Activated CD8-positive, alpha-beta memory T cell treated with anti-CD3 and anti-CD28 coated beads for 36 hours (primary cell): ENCODE data around the gene HPDL. TPM values are rescaled to one million over a fixed set of nuclear protein-coding genes. Genes with fewer than 3 reads are reported as not detected.
"Not testable (repeated sequence)": the region's sequence is repeated elsewhere in the genome, so short reads cannot be mapped to it uniquely, and the experiment has no call there.

Experiments
- CTCF ChIA-PET: fragments of 350-600 bp; sonication (Branson Sonifier 250); formaldehyde crosslinking; loops from one replicate; lab custom pipeline; 2021; ENCODE audit warnings: antibody characterized with exemption; lab: Charles Lee
- POLR2A ChIA-PET: fragments of 350-600 bp; sonication (Branson Sonifier 250); formaldehyde crosslinking; loops from one replicate; lab custom pipeline; 2021; ENCODE audit warnings: antibody characterized with exemption; lab: Charles Lee
- total RNA-seq, 2 experiments: library from RNA; stranded (reverse); gene quantifications; one replicate each; pipeline ENCODE4 v1.2.3, GENCODE V29; 2021

The HPDL gene
- total RNA-seq, result 10 to 100 TPM; 52.1 to 55.2 TPM

DNA sequence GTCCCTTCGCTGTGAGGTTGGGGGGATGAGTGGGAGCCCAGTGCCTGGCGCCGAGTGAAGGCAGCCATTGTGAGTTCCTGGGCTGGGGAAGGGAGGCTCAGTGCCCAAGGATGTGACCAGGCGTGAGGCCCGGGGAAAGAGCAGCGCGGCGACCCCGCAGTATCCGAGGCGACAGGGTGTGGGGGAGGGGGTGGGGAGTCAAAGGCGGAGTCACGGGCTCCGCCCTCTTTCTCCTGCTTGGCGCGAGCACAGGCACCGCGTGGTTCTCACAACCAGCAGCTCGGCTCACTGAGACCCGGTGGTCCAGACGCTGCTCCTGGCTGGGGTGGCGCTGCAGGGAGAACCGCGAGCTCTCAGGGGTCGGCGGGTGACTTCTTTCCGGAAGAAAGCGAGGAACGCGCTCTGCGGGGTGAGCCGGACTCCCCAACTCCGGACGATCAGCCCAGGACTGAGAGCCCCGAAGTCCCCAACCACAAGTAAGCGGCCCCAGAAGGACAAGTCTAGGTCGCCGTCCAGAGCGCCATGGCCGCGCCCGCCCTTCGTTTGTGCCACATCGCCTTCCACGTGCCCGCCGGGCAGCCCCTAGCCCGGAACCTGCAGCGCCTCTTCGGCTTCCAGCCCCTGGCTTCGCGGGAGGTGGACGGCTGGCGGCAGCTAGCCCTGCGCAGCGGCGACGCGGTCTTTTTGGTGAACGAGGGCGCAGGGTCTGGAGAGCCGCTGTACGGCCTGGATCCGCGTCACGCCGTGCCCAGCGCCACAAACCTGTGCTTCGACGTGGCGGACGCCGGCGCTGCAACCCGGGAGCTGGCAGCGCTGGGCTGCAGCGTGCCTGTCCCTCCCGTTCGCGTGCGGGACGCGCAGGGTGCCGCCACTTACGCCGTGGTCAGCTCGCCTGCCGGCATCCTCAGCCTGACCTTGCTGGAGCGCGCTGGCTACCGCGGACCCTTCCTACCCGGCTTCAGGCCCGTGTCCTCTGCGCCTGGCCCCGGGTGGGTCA is at the start of gene HPDL:
HPDL (plus strand) TSS at position 269 of the 997 bp plus-strand sequence; CDS start at position 523, 254 bp downstream.
- ChIA-PET POLR2A (interaction anchor here (1.0 to 3.3 kb wide), 7 partner anchors 12 to 315 kb away, joined by 3 to 63 read pairs (median 5); partner anchors contain the start of genes AKR1A1, HECTD3, MUTYH and PRDX1), CTCF (interaction anchor here (0.8 to 3.4 kb wide), 9 partner anchors 9 to 315 kb away, joined by 3 to 25 read pairs (median 3); partner anchors contain the start of genes MUTYH, TOE1 and UROD)

GRCh38 chr1:45282351-45282750 is 44.3 kb upstream of the HPDL start:
- POLR2A ChIA-PET, result no interaction called here
- CTCF ChIA-PET, result no interaction called here

- CTCF ChIA-PET, POLR2A ChIA-PET: not testable (repeated sequence)
These were observed 41.8 kb upstream of the HPDL start for GRCh38 chr1:45284858-45285257.

- POLR2A ChIA-PET, CTCF ChIA-PET: not testable (repeated sequence)
These were observed 40.2 kb upstream of the HPDL start for GRCh38 chr1:45286521-45286920.

DNA sequence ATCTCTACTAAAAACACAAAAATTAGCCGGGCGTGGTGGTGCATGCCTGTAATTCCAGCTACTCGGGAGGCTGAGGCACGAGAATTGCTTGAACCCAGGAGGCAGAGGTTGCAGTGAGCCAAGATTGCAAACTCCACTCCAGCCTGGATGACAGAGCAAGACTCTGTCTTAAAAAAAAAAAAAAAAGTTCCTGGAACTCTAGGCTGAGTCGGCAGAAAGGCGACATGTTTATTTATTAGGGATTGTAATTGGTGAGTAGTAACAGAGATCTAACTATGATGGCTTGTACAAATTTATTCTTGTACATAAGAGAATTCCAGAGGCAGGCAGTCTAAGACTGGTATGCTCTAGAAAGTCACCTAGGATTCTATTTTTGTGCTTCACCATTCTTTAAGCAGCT is 35.7 kb upstream of the HPDL start:
- CTCF ChIA-PET, result interaction anchor here (0.7 to 1.2 kb wide), 2 partner anchors 276 to 589 kb away, joined by 3 read pairs; no protein-coding TSS in a partner anchor
- POLR2A ChIA-PET, result not testable (repeated sequence)

DNA sequence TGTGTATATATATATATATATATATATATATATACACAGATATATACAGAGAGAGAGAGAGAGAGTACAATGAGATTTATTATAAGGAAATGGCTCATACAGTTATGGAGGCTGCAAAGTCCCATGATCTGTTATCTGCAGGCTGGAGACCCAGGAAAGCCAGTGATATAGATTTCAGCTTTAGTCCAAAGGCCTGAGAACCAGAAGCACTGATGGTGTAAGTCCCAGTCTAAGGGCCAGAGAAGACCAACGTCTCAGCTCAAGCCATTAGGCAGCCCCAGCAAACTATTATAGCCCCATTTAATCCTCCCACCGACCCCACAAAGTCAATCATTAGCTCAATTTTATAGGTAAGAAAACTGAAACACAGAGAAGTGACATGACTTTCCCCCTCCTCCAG is 35.0 kb upstream of the HPDL start:
- CTCF ChIA-PET, result interaction anchor here (0.7 to 1.2 kb wide), 3 partner anchors 131 to 590 kb away, joined by 3 to 4 read pairs (median 3); no protein-coding TSS in a partner anchor
- POLR2A ChIA-PET, result no interaction called here

DNA sequence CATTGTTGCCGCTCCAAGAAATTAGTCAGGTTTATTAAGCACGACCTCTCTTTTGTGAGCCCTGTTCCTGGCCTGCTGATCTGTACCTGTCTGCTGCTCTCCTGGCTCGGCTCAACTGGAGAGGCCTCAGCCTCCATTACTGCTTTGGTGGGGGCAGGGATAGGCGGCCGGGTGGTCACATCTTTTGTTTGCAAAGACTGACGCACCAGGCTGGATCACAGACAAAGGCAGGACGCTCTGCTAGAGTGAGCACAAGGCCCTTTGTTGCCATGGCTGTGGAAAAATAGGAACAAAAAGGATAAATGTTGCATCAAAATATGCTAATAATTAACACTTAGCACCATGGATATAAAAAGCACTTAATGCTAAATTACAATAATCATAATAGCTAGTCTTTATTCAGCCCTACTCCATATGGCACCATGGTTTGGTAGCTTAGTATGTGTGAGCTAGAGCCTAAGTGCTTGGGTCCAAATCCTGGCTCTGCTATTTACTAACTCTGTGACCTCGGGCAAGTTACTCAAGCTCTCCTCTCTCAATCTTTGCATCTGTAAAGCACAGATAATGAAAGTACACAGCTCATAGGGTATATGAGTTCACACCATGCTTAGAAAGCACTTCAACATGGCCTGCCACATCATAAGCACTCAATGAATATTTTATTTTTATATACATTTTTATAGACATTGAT is 28.9 kb upstream of the HPDL start:
- ChIA-PET POLR2A (no interaction called here), CTCF (interaction anchor here (8.0 to 8.2 kb wide), 2 partner anchors 279 to 286 kb away, joined by 61 to 119 read pairs; partner anchors contain the start of genes HECTD3 and UROD)

- POLR2A ChIA-PET, result interaction anchor here (0.7 kb wide), 1 partner anchor 520 kb away, joined by 3 read pairs; no protein-coding TSS in a partner anchor
- CTCF ChIA-PET, result interaction anchor here (0.8 to 8.2 kb wide), 4 partner anchors 191 to 287 kb away, joined by 3 to 119 read pairs (median 32); partner anchors contain the start of genes HECTD3 and UROD
These were observed 27.4 kb upstream of the HPDL start for GRCh38 chr1:45299296-45299695.

DNA sequence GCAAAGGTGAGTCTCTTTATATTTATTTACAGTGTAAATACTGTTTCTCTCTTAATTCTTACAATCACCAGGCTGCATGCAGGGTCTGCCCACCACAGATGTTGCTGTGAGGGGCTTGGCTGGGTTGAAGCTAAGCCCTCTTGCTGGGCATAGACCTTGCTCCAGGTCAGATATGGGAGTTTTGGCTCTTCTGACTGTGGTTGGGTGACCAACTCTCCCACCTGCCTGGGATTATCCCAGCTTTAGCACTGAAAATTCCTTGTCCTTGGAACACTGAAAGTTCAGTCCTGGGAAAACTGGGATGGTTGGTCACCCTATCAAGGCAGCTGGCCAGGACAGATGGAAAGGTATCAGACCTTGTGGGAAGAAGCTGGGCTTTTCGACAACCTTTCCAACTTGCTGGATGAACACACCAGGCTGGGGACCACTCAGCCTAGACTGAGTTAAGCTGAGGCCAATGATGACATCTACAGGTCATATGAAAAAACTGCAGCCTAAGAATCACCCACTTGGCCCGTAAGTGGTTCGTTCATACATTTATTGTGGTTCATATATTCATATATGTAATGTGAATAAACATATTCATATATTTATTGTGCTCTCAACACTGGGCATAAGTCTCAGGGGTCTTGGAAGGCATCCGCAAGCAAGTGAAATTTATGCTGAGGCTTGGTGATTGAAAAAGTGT is 26.6 kb upstream of the HPDL start:
- POLR2A ChIA-PET, result interaction anchor here (0.6 to 0.7 kb wide), 3 partner anchors 101 to 521 kb away, joined by 3 to 10 read pairs (median 3); no protein-coding TSS in a partner anchor
- CTCF ChIA-PET, result interaction anchor here (0.5 to 8.2 kb wide), 11 partner anchors 28 to 460 kb away, joined by 3 to 119 read pairs (median 3); partner anchors contain the start of genes EIF2B3, HECTD3, MUTYH and TOE1

GRCh38 chr1:45300669-45300997 is 26.1 kb upstream of the HPDL start:
- POLR2A ChIA-PET, result interaction anchor here (0.6 kb wide), 1 partner anchor 101 kb away, joined by 10 read pairs; no protein-coding TSS in a partner anchor
- CTCF ChIA-PET, result interaction anchor here (0.5 to 8.2 kb wide), 8 partner anchors 27 to 460 kb away, joined by 3 to 119 read pairs (median 4); partner anchors contain the start of genes EIF2B3, HECTD3, MUTYH and TOE1

DNA sequence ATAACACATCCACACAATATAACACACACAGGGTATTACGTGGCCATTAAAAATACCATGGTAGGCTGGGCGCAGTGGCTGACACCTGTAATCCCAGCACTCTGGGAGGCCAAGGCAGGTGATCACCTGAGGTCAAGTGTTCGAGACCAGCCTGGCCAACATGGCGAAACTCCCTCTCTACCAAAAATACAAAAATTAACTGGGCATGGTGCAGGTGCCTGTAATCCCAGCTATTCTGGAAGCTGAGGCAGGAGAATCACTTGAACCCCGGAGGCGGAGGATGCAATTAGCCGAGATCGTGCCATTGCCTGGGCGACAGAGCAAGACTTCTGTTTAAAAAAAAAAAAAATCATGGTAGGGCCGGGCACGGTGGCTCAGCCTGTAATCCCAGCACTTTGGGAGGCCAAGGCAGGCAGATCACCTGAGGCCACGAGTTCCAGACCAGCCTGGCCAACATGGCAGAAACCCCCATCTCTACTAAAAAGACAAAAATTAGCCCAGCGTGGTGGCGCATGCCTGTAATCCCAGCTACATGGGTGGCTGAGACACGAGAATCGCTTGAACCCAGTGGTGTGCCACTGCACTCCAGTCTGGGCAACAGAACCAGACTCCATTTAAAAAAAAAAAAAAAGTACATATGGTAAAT is 24.1 kb upstream of the HPDL start:
- ChIA-PET POLR2A (interaction anchor here (0.8 to 1.7 kb wide), 5 partner anchors 282 to 572 kb away, joined by 3 to 28 read pairs (median 4); partner anchors contain the start of genes HECTD3, PLK3 and UROD), CTCF (interaction anchor here (0.9 to 8.2 kb wide), 6 partner anchors 12 to 291 kb away, joined by 3 to 119 read pairs (median 12); partner anchors contain the start of genes HECTD3, HPDL, MUTYH and TOE1)

- ChIA-PET POLR2A (interaction anchor here (0.5 to 1.7 kb wide), 16 partner anchors 23 to 638 kb away, joined by 3 to 28 read pairs (median 4); partner anchors contain the start of genes CCDC163, EIF2B3, HECTD3 and HPDL), CTCF (interaction anchor here (0.6 to 8.2 kb wide), 12 partner anchors 11 to 504 kb away, joined by 3 to 119 read pairs (median 3); partner anchors contain the start of genes CCDC163, HECTD3, MMACHC and MUTYH)
These were observed 23.0 kb upstream of the HPDL start for GRCh38 chr1:45303520-45304310.

DNA sequence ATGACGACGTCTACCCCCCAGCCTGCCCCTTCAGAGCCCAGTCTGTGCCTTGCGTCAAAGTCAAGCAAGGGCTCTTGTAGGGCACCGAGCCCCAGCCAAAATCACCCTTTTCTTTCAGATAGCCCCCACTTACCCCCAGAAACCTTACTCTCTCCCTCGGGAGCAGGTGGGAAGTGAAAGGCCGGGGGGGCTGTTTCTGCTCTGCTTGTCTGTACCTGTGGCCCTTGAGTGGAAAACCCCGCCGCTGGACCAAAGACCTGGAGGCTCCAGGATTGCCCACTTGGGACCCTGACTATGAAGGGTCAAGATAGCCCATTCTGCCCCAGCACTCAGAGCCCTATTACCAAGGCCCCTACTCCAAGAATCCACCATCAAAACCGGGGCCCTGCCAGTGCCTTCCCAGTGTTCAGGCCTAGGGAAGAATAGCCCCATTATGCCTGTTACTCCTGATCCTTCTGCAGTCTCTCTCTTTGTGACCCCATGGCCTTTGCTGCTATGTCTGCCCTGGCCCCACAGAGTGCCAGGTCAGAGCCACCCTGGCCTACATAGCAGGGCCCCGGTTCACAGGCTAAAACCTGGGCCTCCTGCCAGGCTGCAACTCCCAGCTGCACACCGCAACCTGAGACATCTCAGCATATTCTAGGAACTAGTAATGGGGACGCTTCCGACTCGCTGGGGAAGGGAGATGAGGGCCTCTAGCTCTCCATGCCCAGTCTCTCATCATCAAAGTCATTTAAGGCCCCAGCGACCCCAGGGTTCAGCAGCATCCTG is 22.2 kb upstream of the HPDL start:
- ChIA-PET CTCF (interaction anchor here (0.9 to 8.0 kb wide), 8 partner anchors 23 to 505 kb away, joined by 3 to 119 read pairs (median 3); partner anchors contain the start of genes HECTD3, HPDL, MUTYH and PLK3), POLR2A (interaction anchor here (1.2 to 2.0 kb wide), 8 partner anchors 35 to 574 kb away, joined by 3 to 28 read pairs (median 9); partner anchors contain the start of genes EIF2B3, HECTD3, MUTYH and PLK3)

DNA sequence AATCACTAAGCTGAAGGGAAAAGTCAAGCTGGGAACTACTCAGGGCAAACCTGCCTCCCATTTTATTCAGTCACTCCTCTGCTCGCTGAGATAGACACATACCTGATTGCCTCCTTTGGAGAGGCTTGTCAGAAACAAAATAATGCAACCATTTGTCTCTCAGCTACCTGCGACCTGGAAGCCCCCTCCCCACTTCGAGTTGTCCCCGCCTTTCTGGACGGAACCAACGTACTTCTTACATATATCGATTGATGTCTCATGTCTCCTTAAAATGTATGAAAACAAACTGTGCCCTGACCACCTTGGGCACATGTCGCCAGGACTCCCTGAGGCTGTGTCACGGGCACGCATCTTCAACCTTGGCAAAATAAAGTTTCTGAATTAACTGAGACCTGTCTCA is 21.5 kb upstream of the HPDL start:
- ChIA-PET POLR2A (interaction anchor here (0.8 to 2.1 kb wide), 3 partner anchors 21 to 574 kb away, joined by 5 to 13 read pairs (median 8); partner anchors contain the start of genes HPDL, MUTYH and TOE1), CTCF (interaction anchor here (0.9 to 3.1 kb wide), 4 partner anchors 22 to 294 kb away, joined by 3 to 15 read pairs (median 4); partner anchors contain the start of genes HECTD3 and HPDL)

DNA sequence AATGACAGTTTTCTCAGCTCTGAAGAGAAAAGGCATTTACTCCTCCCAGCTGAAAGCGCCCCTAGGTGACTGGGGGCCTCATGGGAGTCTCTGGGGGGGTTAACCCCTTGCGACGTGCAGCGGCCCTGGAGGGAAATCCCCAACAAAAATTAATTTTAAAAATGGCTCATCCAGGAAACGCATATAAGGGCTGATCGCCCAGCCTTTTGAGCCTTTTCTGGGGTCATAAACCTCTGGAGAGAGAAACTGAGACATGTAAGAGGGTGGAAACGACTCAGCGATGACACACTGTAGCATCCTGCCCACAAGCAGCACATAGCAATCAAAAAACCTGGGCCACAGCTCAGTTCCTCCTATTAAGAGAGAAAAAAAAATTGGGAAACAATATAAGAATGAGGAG is 20.4 kb upstream of the HPDL start:
- CTCF ChIA-PET, result interaction anchor here (1.0 to 3.5 kb wide), 4 partner anchors 14 to 293 kb away, joined by 3 to 15 read pairs (median 9); partner anchors contain the start of genes HPDL, MUTYH and TOE1
- POLR2A ChIA-PET, result interaction anchor here (1.0 to 2.1 kb wide), 4 partner anchors 20 to 585 kb away, joined by 3 to 13 read pairs (median 6); partner anchors contain the start of genes HPDL, MUTYH and TOE1
